Left ventricle myocardium inferior (tissue), 1 donor: Measurements from ENCODE around the gene FBLN2. TPM values are rescaled to one million over a fixed set of nuclear protein-coding genes. Genes with fewer than 3 reads are reported as not detected.
A peak's percentile ranks its signal among the peaks of the same experiment; 100 is the strongest.

Experiments
- DNase-seq: peaks from one replicate; pipeline ENCODE4 v3.0.0-alpha.2; 2020
- H3K27ac ChIP-seq: fragments of 200-600 bp; replicated peaks from 2 replicates; pipeline ENCODE4 v1.8.0; 2021
- H3K27me3 ChIP-seq: fragments of 200-600 bp; 2 replicates; pipeline ENCODE4 v1.8.0; 2021; ENCODE audit warnings: low read depth
- H3K36me3 ChIP-seq: fragments of 200-600 bp; 2 replicates; pipeline ENCODE4 v1.8.0; 2021
- H3K4me1 ChIP-seq: fragments of 200-600 bp; 2 replicates; pipeline ENCODE4 v1.8.0; 2021
- H3K4me3 ChIP-seq: fragments of 200-600 bp; 2 replicates; pipeline ENCODE4 v1.8.0; 2021; ENCODE audit warnings: mild to moderate bottlenecking, moderate library complexity
- H3K9me3 ChIP-seq: fragments of 200-600 bp; replicated peaks from 2 replicates; pipeline ENCODE4 v1.8.0; 2021
- CTCF ChIP-seq: fragments of 200-600 bp; IDR thresholded peaks from 2 replicates; pipeline ENCODE4 v1.8.0; 2021; ENCODE audit warnings: antibody characterized with exemption, mild to moderate bottlenecking, borderline replicate concordance
- intact Hi-C: fragments of 100-400 bp; cut with micrococcal nuclease; formaldehyde crosslinking; loops from one replicate; pipeline ENCODE4 v1.11.0; 2022
- total RNA-seq: library from RNA; stranded (reverse); fragmentation: NEBNext Ultra II Directional; extraction: Animal tissue kit (Norgen Biotek cat#: 25700); gene quantifications from one replicate; pipeline ENCODE4 v1.2.1, GENCODE V29; 2021
- donor health status: DM: no; HTN: yes; CAD: no; lungs with severe emphysema.

FBLN2 gene
- total RNA-seq, 1 donor from 2014 or later: 56.7 TPM

DNA sequence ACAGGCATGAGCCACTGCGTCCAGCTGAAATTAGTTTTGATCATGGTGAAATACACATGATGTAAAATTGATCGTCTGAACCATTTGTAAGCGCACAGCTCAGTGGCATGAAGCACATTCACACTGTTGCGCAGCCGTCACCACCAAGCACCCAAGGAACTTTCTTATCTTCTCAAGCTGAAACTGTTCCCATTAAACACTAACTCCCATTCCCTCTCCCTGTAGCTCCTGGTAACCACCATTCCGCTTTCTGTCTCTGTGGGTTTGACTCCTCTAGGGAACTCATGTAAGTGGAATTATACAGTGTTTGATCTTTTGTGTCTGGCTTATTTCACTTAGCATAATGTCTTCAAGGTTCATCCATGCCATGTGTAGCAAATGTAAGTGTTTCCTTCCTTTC is 62.3 kb downstream of the FBLN2 start:
- no peaks in the 10 kb centered on the region for H3K4me1 ChIP-seq
- peaks cover 20% of the 10 kb centered on the region for H3K27me3 ChIP-seq
- TF ChIP-seq CTCF: no peak
- intact Hi-C loops: no loop called here
- no peak overlapping the region for H3K4me3 ChIP-seq
- DNase-seq: no peak
- H3K9me3 ChIP-seq: peaks cover 10% of the 10 kb centered on the region
- no peak overlapping the region for H3K27ac ChIP-seq
- H3K36me3 ChIP-seq: peaks cover 9% of the 10 kb centered on the region

DNA sequence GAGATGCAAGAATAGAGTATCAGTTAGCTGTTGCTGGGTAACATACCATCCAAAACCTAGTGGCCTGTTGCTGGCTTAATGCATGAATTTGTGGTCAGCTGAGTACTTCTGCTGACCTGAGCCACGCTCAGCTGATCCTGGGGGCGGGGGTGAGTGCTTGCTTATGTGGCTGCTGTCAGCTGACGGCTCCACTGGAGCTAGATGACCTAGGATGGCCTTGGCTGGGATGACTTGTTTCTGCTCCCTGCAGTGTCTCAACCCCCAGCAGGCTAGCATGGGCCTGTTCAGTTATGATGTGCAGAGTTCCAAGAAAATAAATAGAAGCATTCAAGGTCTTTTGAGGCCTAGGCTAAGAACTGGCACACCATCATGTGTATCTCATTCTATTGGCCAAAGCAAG is 63.9 kb downstream of the FBLN2 start:
- Histone ChIP-seq H3K36me3 (peaks cover 9% of the 10 kb centered on the region), H3K27me3 (peaks cover 15% of the 10 kb centered on the region), H3K4me3 (no peak overlapping the region), H3K9me3 (peaks cover 10% of the 10 kb centered on the region), H3K4me1 (no peaks in the 10 kb centered on the region), H3K27ac (no peak overlapping the region)
- intact Hi-C loops: no loop called here
- TF ChIP-seq CTCF: no peak
- peak; percentile 62 for DNase-seq

DNA sequence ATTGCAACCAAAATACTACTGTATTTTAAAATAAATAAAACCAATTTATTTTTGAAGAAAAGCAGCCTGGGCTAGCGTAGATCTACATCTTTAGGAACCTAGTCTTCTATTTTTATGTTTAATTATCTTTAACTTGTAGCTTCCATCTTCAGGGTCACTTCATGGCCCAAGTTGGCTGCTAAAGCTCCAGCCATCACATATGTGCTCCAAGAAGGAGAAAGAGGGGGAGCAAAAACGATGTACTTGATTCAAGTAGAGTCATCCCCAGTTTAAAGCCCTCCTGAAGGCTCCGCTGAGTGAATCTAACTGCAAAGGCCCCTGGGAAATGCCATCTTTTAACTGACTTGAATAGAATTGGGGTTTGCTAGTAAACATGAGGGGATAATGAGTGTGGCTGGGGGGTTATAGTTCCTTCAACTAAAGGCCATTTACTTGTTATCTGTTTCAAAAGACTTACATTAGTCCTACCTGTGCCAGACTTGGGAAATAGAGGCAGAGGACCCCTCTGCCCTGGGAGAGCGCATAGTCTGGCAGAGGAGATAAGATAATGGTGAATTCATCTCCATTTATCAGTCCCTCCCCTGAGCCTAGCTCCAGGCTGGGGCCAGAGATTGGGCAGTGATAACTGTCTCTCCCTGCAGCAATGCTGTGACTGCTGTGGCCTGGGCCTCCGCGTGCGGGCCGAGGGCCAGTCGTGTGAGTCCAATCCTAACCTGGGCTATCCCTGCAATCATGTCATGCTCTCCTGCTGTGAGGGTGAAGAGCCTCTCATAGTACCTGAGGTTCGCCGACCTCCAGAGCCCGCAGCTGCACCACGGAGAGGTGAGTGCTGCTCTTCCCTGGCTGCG is 64.6 kb downstream of the FBLN2 start:
- TF ChIP-seq CTCF: no peak
- peak overlapping the region; percentile 59 for H3K27ac ChIP-seq
- no peak overlapping the region for H3K4me3 ChIP-seq
- intact Hi-C loops: no loop called here
- peaks cover 10% of the 10 kb centered on the region for H3K9me3 ChIP-seq
- peaks cover 9% of the 10 kb centered on the region for H3K36me3 ChIP-seq
- H3K4me1 ChIP-seq: no peaks in the 10 kb centered on the region
- peaks cover 15% of the 10 kb centered on the region for H3K27me3 ChIP-seq
- DNase-seq: no peak

GRCh38 chr3:13614607-13615006 is 65.7 kb downstream of the FBLN2 start:
- Histone ChIP-seq H3K9me3 (peaks cover 10% of the 10 kb centered on the region), H3K27ac (no peak overlapping the region), H3K27me3 (peaks cover 13% of the 10 kb centered on the region), H3K36me3 (peaks cover 9% of the 10 kb centered on the region), H3K4me1 (no peaks in the 10 kb centered on the region), H3K4me3 (no peak overlapping the region)
- intact Hi-C loops: no loop called here
- no peak for DNase-seq
- no peak for TF ChIP-seq CTCF

DNA sequence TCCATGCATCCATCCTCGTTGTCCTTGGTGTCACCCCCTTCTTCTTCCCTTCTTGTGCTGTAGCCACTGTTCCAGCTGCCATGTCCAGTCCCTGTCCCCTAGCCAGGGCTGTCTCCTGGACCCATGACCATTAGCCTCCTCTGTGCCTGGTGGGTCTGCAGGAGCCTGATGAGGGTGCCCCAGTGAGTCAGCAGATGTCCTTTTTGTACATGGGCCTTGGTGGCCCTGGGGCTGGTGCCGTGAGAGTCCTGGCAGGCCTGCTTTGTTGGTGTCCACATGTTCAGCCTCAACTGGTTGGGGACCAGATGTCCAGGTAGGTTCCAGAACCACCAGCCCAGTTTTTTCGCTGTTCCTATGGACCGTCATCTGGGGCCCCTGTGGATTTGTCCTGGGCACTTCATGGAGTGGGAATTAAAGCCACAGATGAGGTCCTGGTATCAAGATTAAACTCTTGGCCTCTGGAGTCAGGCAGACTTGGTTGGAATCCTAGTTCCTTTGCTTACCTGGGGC is 66.1 kb downstream of the FBLN2 start:
- Histone ChIP-seq H3K4me3 (no peak overlapping the region), H3K27me3 (peaks cover 9% of the 10 kb centered on the region), H3K36me3 (peaks cover 9% of the 10 kb centered on the region), H3K27ac (no peak overlapping the region), H3K4me1 (no peaks in the 10 kb centered on the region), H3K9me3 (peaks cover 10% of the 10 kb centered on the region)
- intact Hi-C loops: no loop called here
- TF ChIP-seq CTCF: no peak
- no peak for DNase-seq
